ENCODE measurements around the gene ATF7IP2.
A peak's percentile ranks its signal among the peaks of the same experiment; 100 is the strongest.
"Not testable (repeated sequence)": the region's sequence is repeated elsewhere in the genome, so short reads cannot be mapped to it uniquely, and the experiment has no call there.

ATF7IP2 gene

DNA sequence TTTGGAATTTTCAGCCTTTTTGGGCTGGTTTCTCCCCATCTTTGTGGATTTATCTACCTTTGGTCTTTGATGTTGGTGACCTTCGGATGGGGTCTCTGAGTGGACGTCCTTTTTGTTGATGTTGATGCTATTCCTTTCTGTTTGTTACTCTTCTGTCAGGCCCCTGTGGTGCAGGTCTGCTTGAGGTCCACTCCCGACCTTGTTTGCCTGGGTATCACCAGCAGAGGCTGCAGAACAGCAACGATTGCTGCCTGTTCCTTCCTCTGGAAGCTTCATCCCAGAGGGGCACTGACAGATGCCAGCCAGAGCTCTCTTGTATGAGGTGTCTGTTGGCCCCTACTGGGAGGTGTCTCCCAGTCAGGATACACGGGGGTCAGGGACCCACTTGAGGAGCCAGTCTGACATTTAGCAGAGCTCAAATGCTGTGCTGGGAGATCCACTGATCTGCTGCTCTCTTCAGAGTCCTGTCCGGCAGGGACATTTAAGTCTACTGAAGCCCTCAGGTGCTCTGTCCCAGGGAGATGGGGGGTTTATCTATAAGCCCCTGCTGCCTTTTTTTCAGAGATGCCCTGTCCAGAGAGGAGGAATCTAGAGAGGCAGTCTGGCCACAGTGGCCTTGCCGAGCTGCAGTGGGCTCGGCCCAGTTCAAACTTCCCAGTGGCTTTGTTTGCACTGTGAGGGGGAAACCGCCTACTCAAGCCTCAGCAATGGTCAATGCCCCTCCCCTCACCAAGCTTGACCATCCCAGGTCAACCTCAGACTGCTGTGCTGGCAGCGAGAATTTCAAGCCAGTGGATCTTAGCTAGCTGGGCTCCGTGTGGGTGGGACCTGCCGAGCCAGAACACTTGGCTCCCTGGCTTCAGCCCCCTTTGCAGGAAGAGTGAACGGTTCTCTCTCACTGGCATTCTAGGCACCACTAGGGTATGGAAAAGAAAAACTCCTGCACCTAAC lies 66.6 kb downstream of the ATF7IP2 start:
- not testable (repeated sequence) for DNase-seq (ENCODE audit: low read depth in 2 of 2)

DNA sequence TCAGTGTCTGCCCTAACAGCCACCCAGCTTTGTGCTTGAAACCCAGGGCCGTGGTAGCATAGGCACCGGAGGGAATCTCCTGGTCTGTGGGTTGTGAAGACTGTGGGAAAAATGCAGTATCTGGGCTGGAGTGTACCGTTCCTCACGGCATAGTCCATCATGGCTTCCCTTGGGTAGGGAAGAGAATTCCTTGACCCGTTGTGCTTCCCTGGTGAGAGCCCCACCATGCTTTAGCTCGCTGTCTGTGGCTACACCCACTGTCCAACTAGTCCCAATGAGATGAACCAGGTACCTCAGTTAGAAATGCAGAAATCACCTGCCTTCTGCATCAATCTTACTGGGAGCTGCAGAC lies 67.3 kb downstream of the ATF7IP2 start:
- DNase-seq (ENCODE audit: low read depth in 2 of 2): no peak

DNA sequence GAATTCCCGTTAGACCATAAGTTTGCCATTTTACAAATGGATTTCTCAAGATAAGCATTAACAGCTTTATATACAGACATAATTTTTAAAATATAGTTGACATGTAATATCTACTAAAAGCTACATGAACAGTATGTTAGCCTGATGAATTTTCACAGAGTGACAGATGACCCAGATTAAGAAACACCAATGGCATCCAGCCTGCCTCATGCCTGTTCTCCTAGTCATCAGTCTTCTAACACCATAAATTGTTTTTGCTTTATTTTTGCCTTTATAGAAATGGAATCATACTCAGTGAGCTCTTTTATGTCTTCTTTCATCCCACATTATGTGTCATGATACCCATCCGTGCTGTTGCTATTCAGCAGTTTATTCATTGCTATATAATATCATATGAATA lies 80.0 kb downstream of the ATF7IP2 start:
- DNase-seq (ENCODE audit: low read depth in 2 of 2): no peak

DNA sequence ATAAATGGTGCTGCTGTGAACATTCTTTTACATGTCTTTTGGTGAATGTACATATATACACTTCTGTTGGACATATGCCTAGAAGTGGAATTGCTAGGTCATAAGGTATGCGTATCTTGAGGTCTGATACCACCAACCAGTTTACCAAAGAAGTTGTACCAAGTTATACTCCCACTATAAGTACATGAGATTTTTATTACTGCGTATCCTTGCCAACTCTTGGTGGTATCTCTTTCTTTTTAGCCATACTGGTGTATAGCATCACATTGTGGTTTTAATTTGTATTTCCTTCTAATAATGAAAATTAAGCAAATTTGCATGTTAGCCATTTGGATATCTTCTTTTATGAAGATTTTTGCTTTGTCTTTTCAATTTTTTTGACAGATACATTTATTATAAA lies 80.5 kb downstream of the ATF7IP2 start:
- DNase-seq (ENCODE audit: low read depth in 2 of 2): no peak

DNA sequence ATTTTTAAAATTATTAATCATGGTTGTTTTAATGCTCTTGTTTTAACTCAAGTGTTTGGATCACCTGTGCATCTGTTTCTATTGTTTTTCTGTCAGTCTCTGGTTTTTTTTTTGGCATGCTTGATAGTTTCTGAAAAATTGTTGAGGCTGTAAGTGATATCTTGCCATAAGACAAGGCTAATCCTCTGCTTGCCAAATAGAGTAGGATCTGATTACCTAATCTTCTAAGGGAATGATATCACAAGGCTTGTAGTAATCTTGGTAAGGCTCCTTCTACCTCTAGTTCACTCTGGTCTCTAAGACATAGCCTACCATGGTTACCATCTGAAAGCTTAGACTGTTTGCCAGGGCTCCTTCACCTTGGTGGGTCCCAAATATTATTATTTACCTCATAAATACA lies 81.0 kb downstream of the ATF7IP2 start:
- DNase-seq (ENCODE audit: low read depth in 2 of 2): no peak

DNA sequence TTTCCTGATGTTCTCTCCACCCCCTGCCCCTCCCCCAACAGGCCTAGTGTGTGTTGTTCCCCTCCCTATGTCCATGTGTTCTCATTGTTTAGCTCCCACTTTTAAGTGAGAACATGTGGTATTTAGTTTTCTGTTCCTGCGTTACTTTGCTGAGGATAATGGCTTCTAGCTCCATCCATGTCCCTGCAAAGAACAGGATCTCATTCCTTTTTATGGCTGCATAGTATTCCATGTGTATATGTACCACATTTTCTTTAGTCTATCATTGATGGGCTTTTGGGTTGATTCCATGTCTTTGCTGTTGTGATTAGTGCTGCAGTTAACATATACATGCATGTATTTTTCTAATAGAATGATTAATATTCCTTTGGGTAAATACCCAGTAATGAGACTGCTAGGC lies 90.8 kb downstream of the ATF7IP2 start:
- not testable (repeated sequence) for DNase-seq (ENCODE audit: low read depth in 2 of 2)

DNA sequence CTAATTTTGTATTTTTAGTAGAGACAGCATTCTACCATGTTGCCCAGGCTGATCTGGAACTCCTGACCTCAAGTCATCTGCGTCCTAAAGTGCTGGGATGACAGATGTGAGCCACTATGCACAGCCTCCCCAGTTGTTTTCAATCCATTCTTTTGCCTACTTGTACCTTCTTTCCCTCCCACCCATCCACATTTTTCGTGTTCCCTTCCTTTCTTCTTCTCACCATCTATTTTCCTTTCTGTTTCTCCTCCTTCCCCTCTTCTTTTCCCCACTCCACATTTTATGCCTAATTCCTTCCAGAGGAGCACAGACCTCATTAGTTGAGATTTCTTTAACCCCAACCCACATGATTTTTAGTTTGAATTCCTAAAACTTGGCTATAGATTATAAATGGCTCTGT lies 94.3 kb downstream of the ATF7IP2 start:
- DNase-seq (ENCODE audit: low read depth in 2 of 2): no peak

DNA sequence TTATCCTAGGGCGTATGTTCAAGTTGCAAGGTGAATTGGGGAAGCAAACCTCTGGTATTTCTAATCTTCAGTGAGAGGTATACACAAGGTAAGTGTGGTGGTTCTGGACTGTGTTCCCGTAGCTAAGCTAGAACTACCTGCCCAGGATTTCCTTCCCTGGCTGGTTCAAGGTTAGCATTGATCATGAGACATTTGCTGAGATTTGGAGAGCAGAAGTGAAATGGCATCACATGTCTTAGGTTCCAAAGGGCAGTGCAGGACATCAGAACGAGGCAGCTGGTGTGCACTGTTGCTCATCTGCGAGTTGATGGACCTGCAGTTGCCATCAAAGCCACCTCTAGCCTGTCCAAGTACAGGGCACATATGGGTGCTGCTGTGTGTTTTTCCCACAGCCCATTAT lies 99.3 kb downstream of the ATF7IP2 start:
- DNase-seq (ENCODE audit: low read depth in 2 of 2): no peak

DNA sequence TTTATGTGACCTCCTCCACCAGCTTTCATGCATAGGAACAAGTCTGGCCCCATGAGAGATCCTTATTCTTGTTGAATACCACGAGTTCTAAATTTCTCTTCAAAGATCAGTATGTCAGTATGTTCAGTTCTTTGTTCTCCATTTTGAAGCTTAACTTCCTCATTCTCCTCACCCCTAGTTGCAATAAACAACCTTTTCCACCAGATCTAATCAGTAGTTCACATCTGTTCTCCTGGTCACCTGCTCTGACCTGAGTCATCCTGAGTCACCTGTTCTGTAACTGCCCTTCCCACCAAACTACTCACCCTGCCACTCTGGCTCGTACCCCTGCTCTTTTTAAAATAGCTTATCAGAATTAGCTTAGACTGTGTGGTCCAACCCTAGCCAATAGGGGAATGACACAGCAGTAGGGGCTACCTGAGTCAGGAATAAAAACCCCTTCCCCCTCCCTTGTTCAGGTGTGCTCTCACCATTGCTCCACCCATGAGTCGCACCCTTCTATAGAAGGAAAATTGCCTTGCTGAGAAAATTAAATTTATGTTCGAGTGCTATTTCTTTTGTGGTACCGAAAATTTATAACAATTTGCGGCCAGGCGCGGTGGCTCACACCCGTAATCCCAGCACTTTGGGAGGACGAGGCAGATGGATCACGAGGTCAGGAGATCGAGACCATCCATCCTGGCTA lies 100.0 kb downstream of the ATF7IP2 start:
- no peak for DNase-seq (ENCODE audit: low read depth in 2 of 2)

DNA sequence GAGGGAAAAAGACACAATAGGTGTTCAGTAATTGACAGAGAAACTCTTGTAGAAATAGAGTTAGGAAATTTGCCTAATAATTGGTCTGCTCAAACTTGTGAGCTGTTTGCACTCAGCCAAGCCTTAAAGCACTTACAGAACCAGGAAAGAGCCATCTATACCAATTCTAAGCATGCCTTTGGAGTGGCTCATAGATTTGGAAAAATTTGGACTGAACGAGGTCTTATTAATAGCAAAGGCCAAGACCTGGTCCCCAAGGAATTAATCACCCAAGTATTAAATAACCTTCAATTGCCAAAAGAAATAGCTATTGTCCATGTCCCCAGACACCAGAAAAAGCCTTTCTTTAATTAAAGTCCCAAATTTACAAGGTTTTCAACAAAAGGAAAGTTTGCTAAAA lies 104.3 kb downstream of the ATF7IP2 start:
- DNase-seq (ENCODE audit: low read depth in 2 of 2): no peak

DNA sequence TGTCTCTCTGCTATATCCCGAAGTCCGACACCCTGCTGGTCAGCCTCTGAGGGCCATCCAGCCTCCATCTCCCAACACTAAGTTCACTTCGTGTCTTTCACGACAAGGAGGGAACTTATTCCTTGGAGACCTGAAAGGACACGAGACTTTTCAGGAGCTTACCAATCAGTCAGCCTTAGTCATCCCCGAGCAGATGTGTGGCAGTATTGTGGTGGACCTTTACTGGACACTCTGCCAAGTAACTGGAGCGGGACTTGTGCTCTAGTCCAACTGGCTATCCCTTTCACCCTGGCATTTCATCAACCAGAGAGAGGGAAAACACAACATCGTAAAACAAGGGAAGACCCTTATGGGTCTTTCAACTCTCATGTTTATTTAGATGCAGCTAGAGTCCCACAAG lies 107.4 kb downstream of the ATF7IP2 start:
- DNase-seq (ENCODE audit: low read depth in 2 of 2): no peak

DNA sequence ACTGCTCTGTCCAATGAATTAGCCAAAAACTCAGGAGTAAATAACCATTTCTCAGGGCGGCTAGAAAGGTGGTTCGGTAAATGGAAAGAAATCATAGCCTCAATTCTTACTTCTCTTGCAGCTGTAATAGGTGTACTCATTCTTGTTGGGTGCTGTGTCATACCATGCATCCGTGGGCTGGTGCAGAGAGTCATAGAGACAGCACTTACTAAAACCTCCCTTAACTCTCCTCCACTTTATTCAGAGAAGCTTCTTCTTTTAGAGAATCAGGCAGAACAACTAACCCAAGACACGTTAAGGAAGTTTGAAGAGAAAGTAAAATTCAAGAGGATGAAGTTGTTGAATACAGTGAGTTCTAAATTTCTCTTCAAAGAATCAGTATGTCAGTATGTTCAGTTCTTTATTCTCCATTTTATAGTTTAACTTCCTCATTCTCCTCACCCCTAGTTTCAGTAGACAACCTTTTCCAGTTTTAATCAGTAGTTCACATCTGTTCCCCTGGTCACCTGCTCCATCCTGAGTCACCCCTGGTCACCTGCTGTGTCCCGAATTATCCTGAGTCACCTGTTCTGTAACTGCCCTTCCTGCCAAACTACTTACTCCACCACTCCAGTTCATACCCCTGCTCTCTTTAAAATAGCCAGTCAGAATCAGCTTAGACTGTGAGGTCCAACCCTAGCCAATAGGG lies 108.6 kb downstream of the ATF7IP2 start:
- no peak for DNase-seq (ENCODE audit: low read depth in 2 of 2)

DNA sequence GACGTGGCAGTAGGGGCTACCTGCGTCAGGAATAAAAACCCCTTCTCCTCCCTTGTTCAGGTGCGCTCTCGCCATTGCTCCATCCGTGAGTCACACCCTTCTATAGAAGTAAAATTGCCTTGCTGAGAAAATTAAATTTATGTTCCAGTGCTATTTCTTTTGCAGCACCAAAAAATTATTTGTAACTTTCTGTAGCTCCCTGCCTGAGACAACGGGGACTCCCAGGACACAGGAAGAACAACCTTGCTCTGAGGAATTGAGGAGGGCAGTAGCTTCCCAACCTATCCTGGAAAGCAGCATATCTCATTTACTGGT lies 109.1 kb downstream of the ATF7IP2 start:
- DNase-seq (ENCODE audit: low read depth in 2 of 2): no peak

DNA sequence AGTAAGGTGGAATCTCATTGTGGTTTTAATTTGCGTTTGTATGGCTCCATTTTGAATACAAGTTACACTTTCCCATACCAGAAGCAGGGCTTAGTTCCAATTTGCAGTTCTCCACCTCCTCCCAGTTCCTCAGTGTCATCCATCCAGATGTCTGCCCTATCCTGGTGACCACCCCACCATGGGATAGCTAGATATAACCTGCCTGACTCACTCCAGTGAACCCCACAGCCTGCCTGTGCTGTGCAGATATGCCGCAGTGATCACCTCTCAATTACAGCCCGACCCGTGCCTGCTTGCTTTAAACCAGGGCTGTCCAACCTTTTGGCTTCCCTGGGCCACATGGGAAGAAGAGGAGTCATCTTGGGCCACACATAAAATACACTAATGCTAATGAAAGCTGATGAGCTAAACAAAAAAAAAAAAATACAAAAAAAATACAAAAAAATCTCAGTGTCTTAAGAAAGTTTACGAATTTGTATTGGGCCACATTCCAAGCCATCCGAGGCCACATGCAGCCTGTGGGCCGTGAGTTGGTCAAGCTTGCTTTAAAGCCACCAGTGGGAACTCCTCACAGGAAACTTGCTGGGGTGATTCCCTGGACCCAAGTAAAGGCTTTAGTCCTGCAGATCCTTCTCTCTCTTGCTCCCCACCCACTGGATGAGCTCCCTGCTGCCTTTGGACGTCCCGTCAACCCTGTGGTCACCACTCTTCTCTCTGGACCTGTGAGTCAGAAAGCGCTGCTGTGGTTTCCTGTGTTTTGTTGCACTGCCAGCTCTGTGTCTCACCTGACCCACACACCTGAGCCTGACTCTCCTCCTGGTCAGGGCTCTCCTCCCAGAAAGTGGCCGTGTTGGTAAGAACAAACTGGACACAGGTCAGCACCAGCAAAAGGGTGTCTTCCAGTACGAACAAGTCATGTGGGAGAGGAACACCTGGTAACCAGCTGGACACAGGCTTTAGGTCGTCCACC lies 111.6 kb downstream of the ATF7IP2 start:
- DNase-seq (ENCODE audit: low read depth in 2 of 2): no peak

DNA sequence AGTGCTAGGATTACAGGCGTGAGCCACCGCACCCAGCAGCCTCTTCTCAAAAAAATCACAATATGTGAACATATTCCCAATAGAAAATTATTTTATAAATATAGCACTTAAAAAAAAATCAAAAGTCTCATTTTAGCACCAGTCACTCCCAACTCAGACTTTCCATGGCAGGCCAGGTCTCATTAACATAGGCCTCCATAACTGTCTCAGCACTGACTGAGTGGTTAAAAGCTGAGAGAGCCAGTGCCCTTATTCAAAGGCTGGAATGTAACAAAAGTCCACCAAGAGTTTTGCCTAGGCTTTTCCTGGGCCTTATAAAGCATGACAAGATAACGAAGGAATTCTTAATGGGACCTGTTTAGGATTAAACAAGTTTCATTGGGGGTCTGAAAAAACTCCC lies 114.7 kb downstream of the ATF7IP2 start:
- no peak for DNase-seq (ENCODE audit: low read depth in 2 of 2)

DNA sequence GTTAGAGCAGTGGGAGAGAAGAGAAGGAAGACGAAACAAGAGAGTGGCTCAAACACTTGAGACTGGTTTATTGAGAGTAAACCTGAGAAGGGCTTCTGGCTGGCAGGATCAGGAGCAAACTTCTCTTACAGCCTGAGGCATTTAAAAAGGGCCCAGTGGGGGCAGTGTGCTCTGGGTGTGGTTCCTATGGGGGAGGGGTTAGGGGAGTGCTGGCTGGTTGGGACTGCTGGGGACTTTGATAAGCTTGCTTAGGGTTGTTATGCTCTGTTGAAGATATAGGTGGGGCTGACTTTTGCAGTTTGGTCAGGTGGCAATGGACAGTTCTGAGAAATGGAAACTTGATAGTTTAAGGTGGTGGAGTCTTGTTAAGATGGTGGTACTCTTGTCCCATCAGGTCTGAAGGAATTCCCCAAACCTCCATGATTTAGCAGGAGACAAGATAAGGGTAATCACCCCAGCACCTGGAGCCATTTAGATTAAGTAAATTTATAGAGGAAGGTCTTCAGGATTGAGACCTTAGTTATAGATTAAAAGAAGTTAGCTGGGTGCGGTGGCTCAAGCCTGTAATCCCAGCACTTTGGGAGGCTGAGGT lies 115.3 kb downstream of the ATF7IP2 start:
- DNase-seq (ENCODE audit: low read depth in 2 of 2): no peak

DNA sequence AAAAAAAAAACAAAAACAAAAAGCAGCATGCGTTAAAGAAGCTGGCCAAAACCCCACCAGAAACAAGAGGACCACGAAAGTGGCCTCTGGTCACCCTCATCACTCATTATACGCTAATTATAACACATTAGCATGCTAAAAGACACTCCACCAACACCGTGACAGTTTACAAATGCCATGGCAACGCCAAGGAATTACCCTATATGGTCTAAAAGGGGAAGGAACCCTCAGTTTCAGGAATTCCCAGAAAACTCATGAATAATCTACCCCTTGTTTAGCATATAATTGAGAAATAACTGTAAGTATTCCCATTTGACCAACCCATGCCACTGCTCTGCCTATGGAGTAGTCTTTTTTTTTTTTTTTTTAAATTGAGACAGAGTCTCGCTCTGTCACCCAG lies 116.9 kb downstream of the ATF7IP2 start:
- DNase-seq (ENCODE audit: low read depth in 2 of 2): no peak

DNA sequence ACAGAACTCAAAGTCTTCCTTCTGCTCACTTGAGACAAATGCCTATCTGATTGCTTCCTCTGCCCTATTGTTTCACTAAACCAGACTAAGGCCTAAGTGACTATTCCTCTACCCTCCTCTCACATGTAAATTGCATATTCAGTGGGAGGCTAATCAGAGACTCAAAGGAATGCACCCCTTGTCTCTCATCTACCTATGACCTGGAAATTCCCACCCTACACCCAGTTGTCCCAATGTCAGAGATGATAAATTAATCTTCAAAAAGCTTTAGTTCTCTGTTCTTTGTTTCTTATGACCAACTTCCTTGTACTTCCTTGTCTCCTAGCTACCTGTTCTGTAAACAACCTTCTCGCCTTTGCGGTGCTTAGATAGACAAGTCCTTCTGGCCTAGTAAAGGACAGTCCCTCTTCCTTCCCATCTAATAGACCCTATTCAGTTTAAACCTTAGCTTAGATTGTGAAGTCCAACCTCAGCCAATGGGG lies 118.6 kb downstream of the ATF7IP2 start:
- no peak for DNase-seq (ENCODE audit: low read depth in 2 of 2)

DNA sequence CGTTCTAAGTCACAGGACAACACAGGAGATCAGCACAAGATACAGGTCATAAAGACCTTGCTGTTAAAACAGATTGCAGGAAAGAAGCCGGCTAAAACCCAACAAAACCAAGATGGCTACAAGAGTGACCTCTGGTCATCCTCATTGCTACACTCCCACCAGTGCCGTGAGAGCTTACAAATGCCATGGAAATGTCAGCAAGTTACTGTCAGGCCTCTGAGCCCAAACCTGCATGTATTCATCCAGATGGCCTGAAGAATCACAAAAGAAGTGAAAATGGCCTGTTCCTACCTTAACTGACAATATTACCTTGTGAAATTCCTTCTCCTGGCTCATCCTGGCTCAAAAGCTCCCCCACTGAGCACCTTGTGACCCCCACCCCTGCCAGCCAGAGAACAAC lies 119.4 kb downstream of the ATF7IP2 start:
- DNase-seq (ENCODE audit: low read depth in 2 of 2): not testable (repeated sequence)

DNA sequence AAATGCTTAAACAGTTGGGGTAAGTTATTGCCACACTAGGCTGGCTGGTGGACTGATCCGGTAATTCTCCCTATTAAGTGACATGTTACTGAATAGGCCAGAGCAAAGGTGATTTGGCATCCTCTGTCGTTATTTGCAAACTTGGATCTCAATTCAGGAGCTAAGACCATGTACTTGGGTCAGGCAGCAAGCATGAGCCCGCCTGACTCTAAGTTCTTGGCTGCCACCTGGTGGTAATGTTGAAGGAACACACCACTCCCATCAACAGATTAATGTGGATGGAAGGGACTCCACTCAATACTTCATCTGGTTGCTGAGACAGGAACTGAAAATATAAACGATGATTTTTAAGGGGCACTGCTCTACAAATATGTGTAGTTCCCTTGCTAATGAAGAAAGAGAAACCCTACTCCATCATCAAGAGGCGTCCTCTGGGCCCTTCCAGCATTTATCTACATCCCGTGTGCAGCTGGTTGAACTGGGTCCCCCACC lies 123.7 kb downstream of the ATF7IP2 start:
- DNase-seq (ENCODE audit: low read depth in 2 of 2): peak; percentile 40 to 59

DNA sequence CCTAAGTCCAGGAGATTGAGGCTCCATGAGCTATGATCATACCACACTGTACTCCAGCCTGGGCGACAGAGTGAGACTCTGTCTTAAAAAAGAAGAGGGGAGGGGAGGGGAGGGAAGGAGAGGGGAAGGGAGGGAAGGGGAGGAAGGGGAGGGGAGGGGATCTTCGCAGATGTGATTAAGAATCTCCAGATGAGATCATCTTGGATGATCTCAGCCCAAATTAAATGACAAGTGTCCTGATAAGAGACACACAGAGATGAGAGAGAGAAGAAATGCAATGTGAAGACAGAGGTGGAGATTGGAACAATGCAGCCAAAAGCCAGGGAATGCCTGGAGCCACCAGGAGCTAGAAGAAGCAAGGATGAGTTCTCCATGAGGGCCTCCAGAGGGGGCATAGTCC lies 124.4 kb downstream of the ATF7IP2 start:
- no peak for DNase-seq (ENCODE audit: low read depth in 2 of 2)
